GM19035 (cell line): Measurements from ENCODE around the gene NAA30.

Experiments
- ATAC-seq: cut with Tn5 transposase; IDR thresholded peaks from one replicate; pipeline ENCODE4 v1.9.1; 2021; ENCODE audit not compliant: unreplicated experiment

The NAA30 gene

DNA sequence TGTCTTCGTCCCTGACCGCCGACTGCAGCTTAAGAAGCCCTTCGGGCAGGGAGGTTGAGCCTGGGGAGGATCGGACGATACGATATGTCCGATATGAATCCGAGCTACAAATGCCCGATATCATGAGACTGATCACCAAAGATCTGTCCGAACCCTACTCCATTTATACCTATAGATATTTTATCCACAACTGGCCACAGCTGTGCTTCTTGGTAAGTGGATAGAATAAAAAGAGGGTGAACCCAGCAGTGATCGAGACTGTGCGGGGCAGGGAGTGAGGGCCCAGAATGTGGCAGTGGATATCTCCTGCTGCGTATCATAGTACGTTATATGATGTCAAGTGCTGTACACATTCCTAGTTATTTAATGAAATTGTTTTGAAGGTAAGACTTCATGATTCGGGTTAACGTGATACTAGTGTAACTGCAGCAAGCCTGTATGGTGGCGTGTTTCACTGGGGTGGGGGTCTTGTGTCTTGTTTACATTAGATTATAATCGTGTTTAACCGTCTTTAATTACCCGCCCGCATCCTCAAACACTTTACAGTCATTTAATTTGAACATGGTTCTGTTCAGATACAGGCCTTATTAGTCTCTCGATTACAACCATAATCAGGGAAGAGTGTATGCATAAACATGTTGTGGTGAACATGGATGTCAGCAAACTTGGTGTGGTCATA, 1.3 kb downstream of the NAA30 start:
- no peak for ATAC-seq

DNA sequence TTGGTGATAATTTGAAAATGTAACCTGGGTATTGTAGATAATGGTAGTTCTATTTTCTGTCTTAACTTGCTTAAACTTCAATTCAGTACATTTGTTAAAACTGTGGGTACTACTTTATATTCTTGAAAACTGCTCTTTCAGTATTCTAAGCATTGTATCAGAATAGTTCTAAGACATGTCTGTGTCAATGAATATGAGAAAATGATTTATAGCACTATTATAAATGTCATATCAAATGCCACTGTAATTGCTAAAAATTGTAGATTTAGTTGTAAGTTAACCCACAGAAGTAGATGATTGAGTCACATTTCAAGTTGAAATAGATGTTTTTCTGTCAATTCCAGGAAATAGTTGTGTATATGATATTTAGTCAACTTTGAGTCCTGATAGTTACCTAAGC, 2.4 kb downstream of the NAA30 start:
- no peak for ATAC-seq

DNA sequence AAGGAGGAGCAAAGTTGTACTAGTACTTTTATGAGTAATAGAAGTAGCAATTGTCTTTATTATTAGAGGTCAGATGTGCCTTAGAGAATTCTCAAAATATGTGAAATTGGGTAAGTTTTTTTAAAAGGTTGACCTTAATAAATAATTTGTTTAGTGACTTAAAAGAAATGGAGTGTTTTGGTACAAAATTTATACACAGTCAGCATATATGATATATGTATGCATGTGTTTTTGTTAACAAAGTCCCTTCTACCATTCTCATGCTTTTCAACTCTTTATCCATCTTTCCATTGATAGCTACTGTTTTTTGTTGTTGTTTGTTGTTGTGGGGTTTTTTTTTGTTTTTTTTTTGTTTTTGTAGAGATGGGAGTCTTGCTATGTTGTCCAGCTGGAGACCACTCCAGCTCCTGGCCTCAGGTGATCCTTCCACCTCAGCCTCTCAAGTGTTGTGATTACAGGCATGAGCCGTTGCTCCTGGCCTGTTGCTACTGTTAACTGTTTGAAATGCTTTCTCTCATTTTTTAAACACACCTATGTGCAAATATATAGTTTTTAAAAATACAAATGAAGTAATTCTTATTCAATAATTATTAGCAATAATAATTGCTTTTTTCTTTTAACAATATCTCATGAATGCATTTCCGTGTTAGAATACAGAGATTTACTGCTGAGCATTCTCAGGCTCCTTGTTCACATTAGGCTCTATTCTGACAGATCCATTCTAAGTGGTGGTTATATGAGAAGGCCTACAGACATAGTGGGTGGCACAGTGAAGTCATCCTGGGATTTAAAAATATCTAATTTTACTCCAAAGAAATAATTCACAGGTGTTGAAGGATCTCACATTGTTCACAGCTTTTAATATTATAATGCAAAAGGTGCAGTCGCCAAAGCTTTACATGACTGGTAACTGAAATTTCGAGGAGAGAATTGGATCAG, 10.4 kb downstream of the NAA30 start:
- ATAC-seq, result no peak

DNA sequence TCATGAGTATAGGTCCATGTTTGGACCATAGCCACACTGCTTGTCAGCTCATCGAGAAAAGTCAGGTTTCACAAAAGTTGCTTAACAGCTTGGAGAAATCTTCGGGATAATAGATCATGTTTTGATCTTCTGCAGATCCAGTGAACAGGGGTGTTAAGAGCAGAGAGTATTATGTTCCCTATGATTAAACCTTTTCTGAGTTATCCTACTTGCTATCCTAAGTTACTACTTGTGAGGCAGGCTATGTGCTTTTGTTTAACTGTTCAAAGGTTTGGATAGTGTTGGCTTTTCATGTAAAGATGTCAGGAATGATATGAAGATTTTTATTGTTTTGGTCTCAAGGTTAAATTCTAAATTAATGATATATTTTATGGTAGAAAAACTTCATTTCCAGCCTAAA, 11.1 kb downstream of the NAA30 start:
- no peak for ATAC-seq

DNA sequence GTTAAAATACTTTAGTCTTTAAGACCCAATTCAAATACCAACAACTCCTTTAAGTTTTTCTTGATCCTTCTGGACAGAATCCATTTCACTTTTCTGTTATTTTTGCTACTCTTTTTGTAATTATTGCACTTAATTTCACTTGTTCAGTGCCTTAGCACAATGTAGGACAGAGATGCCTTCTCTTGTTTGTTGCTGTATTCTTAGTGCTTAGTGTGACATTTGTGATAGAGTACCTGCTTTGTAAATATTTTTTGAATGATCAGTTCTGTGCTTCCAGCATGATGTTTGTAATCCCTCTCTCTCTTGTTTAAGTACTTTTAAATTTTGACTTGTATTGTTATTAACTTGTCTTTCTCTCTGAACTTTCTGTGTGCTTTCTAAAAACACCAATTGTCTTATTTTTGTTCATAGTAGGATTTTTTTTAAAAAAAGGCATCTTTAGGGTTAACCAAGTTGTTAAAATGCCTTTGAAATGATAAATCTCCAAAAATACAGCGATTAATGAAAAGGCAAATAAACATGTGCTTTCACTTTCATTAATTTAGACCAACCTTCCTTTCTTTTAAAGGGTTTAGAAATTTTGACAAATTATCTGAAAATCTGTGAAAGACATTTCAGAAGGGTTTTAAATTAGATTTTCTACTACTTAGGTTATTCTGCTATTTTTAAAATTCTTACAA, 11.9 kb downstream of the NAA30 start:
- no peak for ATAC-seq

DNA sequence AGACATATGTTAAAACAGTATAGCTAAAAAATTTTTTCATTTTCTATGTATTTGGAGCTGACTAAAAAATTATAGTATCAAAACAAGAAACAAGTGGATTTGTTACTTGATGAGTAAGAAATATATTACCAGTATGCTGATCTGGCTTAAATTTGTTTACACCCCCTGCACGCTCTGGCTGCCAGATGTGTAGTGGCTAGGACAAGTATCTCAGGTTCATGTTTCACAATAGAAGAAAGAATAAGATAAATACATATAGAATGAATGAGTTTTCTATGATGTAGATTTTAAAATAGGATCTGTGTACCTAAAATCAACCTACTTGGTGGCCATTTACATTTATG, 13.1 kb downstream of the NAA30 start:
- no peak for ATAC-seq

DNA sequence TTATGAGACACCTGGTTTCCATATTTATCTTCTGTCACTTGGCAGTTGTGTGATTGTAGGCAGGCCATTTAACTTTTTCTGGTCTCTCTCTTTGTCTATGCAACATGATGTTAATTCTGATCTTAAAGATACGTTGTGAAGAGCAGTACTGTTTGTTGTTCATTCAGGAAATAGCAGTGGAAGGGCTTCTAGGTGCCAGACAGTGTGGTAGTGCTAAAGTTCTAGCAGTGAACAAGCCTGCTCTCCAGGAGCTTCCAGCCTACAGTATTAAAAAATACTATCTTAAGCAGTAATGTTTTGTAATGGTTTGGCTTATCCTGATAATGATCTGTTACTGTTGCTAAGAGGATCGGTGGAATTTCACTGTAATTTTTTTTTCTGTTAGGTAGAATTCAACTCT, 15.2 kb downstream of the NAA30 start:
- ATAC-seq, result no peak

DNA sequence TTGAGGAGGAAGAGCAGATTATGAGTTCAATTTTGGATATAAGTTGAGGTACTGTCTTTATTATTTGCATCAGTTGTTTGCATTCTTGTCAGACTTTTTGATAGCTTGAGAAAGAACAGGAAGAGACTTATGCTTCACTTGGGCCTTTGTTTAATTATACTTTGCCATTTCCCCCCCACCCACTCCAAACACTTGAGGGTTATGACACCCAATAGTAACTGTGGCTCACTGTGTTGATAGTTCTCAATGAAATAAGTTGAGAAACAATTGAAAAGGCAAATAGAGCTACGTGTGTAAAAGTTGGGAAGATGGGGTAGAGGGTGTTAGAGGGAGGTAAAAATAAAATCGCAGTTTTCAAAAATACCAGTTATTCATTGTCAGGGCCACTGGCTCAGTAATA, 17.7 kb downstream of the NAA30 start:
- no peak for ATAC-seq

DNA sequence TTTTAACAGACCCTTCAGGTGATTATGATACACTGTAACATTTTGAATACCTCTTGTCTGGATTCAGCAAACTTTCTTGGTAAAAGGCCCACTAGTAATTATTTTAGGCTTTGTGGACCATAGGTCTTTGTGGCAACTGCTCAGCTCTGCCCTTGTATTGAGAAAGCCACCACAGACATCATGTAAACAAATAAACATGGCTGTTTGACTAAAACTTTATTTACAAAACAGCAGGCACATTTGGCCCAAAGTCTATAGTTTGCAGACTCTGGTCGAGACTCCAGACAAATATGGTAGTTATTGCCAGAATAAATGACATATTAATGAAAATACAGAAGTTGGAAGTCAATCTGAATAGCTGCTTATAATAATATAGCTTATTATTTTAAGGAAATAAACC, 18.2 kb downstream of the NAA30 start:
- no peak for ATAC-seq

DNA sequence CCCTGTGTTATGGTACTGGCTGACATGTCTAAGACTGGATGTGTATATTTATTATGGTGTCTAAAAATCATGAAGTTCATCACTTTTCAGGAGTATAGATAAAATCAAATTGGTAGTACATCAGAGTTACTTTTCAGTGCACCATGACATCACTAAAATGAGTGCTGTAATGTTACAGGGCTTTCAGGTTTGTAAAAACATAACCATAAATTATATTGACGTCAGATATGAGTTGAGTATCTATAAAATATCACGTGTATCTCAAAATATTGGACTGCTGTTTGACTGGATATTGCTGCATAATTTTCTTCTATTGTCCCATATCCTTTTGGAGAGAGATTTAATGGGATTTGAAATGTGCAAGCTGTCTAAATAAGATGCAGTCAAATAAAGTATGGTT, 22.0 kb downstream of the NAA30 start:
- ATAC-seq, result no peak

DNA sequence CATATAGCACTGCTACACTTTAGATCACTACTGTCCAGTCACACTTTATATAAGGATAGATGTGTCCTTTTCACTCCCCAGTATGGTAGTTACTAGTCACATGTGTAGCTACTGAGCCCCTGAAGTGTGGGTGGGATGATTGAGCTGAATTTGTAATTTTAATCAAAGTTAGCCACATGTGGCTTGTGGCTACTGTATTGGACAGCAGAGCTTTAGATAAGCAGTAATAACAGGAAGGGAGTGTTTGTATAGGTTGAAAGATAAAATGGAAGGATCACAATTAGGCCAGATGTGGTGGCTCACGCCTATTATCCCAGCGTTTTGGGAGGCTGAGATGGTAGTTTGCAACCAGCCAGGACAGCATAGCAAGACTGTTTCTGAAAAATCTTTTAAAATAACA, 23.5 kb downstream of the NAA30 start:
- no peak for ATAC-seq

DNA sequence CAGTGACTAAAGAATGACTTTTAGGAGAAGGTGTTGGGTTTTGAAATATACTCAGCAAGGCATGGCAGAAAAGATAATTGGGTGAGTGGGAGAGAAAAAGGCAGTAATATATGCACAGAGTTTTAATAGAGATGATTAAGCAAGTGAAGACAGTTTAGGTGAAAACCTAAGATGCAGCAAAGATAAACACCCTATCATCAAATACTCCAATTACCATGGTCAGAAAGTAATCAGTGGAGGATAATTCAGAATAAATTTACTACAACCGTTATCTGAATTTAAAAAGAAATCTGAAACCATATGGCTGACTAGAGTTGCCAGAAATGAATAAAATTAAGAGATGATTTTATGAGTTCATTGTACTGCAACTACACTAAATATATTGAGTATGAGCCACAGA, 26.8 kb downstream of the NAA30 start:
- ATAC-seq, result no peak

DNA sequence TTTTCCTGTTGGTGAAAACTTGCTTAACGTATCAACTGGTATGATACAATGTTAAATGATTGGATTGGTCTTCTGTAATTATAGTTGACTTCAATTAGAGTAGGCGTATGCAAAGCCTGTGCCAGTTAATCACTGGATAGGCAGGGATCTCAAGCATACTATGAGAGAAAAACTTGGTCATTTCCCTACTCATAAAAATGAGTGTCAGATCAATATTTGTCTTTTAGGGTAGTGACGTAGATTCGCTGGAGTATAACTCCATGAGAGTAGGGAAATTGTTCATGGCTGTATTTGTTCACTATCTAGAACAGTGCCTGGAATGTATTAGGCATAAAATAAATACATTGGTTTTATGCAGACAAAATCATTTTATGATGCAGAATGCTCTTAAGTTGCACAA, 28.6 kb downstream of the NAA30 start:
- ATAC-seq, result no peak

DNA sequence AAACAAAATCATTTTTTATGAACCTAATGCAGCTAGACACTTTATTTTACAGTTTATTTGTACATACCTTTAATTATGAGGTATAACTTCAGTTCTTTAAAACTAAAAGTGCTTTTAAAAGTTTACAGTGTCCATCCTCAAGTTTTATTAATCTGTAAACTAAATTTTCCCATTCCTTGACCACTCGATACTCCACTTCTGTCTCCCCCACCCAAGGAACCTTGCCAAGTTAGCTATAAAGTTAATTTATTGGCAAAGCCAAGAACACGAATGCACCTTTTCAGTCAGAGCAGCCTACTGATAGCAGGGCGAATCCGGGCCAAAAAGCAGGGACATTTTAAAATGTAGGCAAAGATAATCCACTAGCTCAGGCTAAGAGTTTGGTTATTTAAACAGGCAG, 29.6 kb downstream of the NAA30 start:
- no peak for ATAC-seq

DNA sequence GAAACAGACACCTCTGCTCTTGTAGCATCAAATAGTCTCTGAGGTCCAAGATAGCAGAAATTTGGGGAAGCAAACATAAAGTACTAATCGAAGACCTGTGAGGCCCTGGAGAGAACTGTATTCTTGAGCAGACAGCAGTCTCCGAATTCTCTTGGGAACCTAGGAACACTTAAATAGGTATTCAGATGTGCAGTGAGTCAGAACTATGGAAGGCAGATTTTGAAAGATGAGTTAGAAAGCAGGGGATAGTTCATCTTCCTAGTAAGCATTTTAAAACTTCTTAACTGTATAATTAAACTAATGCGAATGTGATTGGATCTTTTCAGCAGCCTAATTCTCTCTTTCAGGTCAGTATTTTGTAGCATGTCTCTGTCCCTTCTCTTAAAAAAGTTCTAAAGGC, 30.6 kb downstream of the NAA30 start:
- ATAC-seq, result no peak

DNA sequence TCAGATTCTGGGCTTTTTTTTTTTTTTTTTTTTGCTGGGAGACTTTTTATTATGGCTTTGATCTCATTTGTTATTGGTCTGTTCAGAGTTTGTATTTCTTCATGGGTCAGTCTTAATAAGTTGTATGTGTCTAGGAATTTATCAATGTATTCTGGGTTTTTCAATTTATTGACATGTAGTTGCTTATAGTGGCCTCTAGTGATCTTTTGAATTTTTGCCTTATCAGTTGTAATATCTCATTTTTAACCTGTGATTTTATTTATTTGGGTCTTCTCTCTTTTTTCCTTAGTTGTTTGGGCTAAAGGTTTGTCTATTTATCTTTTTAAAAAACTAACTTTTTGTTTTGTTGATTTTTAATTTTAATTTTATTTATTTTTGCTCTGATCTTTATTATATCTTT, 45.5 kb downstream of the NAA30 start:
- ATAC-seq, result no peak

DNA sequence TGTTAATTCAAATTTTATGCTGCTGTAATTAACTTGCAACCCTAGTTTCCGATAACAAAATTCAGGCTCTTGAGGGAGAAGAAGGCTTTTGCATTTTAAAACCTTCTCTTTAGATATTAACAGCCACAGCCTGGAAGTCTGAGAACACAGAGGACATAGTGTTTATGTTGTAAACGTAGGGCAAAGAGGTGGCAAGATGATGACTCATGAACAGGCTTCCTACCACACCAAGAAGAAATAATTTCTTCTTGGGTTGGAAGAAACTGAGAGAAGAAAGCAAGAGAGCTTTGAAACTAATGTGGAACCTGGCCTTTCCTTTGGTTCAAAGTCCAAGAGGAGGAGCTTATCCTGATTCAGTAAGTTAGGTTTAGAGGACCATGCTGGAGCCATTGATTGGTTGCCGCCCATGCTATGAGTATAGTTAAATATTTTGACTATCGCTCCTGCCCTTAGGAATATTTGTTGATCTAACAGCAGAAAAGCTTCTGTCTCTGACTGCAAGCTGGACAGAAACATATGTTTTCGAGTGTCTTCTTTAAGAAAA, 71.5 kb downstream of the NAA30 start:
- ATAC-seq, result no peak

DNA sequence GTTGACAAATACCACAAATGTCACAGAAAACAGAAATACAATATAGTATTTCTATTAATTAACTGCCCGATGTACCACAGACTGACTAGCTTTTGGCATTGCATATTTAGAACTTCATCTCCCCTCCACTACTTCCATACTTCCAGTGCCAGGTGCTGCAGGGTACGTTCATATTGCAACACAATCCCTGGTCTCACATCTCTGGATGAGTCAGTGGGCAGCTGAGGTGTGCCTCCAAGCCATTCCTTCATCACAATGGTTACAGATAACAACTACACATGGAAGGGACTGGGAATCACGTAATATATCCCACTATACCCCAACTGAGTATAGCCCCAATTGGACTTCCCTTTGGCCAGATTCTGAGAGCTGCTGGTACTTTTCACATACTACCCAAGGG, 72.2 kb downstream of the NAA30 start:
- no peak for ATAC-seq

DNA sequence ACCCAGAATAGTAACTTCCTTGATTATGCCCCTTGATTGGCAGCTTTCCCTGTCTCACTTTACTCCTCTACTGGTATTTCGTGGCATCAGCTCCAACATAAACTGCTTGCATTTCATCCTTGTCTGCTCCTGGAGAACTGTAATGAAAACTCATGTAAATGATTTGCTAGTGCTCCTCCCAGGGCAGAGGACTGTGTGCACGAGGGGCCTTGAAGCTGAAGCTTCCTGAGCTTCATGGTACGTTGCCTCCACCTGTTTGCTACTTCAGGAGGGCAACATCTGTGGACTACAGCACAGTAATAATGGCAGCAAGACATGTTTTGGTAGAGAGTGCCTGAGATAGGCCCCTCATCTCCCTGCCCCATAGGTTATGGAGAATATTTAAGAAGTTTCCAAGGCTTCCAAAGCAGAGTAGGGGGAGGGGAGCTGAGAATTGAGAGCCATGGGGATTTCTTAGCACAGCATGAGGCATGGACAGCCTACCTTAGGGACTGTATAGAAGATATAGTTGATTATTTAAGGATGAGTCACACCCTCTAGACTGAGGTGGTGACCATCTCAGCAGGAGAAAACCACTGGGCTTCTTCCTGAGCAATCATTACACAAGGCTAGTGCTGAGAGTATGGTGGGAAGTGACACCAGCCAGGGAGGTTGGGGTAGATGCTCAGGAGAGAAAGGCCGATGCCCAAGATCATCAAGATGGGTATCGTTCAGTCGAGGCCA, 73.8 kb downstream of the NAA30 start:
- ATAC-seq, result no peak
